NCI-H2029 treated with DMSO at 0.1 percent for 48 hours (cell line): ENCODE results near the gene OR8H3.
"Not testable (repeated sequence)": the region's sequence is repeated elsewhere in the genome, so short reads cannot be mapped to it uniquely, and the experiment has no call there.

ENCODE experiments used
- DNase-seq: peaks from one replicate; lab custom pipeline; 2025; lab: John Stamatoyannopoulos, UW

Gene OR8H3, protein sequence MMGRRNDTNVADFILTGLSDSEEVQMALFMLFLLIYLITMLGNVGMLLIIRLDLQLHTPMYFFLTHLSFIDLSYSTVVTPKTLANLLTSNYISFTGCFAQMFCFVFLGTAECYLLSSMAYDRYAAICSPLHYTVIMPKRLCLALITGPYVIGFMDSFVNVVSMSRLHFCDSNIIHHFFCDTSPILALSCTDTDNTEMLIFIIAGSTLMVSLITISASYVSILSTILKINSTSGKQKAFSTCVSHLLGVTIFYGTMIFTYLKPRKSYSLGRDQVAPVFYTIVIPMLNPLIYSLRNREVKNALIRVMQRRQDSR

DNA sequence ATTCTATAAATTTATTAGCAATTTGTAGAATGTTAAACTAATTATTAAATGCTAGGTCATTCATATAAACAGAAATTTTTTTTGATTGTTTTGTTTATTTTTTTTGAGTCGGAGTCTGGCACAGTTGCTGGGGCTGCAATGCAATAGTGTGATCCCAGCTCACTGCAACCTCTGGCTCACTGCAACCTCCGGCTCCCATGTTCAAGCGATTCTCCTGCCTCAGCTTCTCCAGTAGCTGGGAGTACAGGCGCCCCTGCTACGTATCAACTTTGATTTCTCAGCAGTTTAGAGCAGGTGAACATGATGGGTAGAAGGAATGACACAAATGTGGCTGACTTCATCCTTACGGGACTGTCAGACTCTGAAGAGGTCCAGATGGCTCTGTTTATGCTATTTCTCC, at the start of gene OR8H3:
Gene OR8H3, plus strand, starts transcription at position 301 of the 400 bp plus-strand sequence. Its CDS starts 0 bp downstream, at position 301.
- DNase-seq: no peak

DNA sequence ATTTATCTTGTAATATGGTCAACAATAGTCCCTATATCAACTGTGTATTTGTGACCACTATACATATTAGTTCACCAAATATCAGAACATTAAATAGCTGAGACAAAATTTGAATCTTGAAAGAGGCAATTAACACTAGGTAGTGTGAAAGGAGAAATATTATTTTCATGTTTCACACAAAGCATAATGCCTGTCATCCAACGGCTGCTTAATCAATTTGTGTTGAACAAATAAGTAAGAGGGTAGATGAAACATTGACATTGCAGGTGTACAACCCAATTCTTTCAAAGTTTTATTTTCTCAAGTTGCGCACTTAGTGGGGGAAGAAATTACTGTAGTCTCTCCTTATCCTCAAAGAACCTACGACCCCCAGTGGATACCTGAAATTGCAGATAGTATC, 32.5 kb upstream of the OR8H3 start:
- no peak for DNase-seq

DNA sequence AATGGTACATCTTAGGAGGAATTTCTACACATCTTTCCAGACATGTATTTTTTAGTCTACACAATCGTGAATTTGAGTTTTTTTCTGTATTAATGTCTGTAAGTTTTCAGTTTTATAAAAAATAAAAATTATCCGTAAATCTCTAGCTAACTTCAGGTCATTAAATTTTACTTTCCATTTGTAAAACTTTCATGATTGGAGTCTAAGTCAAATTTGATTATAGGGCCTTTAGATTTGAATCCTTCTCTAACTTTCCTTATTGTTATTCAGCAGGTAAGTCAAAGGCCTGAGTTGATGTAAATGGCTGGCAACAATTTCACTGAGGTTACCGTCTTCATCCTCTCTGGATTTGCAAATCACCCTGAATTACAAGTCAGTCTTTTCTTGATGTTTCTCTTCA, 29.2 kb upstream of the OR8H3 start, which contains the start of gene OR8I2:
Gene OR8I2, plus strand, starts transcription at position 301 of the 400 bp plus-strand sequence. Its CDS starts 0 bp downstream, at position 301.
- DNase-seq: no peak

DNA sequence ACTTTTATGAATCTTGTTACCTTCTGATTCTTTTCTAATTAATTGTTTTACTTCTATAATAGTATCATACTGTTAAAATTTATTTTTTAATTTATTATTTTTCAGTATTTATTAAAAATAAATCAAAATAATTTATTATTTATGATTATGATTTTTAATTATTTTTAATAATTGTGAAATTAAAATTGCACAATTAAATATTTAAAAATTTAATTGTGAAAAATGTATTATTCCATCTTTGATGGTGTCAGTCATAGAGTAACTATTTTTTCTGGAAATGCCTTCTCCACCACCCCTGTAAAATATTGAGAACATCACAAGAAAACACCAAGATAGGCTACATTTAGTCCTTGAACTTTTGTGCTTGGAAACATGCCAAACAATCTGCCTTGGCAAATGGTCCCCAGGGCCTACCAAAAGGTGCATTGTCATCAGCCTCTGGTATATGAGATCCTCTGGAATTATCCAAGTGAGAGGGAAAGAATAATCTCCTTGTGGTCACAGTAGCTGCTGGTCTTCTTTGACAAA, 18.9 kb upstream of the OR8H3 start, which contains the start of gene OR8H2:
Gene OR8H2, plus strand, starts transcription at position 478 of the 528 bp plus-strand sequence. CDS start 1,356 bp downstream, outside the sequence.
- DNase-seq: no peak

DNA sequence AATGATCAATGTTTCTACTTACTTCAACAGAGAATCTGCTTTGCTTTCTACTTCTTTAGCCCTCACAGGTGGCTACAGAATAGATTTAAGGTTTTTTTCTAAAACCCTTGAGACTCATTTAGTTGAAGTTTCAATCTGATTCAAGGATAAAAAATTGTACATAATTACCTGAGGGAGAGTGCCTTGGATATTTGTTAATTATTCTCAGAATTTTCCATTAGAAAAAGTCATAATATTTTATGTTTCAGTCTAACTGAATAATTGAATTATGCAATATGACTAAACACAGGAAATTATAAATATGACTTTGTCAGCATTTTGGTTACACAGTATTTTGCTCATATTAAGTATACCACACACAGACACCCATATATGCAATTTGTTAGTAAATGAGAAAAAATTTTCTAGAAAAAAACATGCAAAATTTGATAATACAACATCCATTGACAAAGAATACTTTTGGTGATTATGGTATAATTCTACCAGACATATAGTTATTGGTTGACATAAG, 18.0 kb downstream of the OR8H3 start, which contains the start of gene OR8J3:
Gene OR8J3, minus strand, starts transcription at position 51 of the 511 bp plus-strand sequence. CDS start 2,483 bp downstream, outside the sequence.
- DNase-seq: no peak

DNA sequence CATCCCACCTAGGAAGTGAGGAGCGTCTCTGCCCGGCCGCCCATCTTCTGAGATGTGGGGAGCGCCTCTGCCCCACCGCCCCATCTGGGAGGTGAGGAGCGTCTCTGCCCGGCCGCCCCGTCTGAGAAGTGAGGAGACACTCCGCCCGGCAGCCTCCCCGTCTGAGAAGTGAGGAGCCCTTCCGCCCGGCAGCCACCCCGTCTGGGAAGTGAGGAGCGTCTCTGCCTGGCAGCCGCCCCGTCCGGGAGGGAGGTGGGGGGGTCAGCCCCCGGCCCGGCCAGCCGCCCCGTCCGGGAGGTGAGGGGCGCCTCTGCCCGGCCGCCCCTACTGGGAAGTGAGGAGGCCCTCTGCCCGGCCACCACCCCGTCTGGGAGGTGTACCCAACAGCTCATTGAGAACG, 21.5 kb downstream of the OR8H3 start:
- not testable (repeated sequence) for DNase-seq

DNA sequence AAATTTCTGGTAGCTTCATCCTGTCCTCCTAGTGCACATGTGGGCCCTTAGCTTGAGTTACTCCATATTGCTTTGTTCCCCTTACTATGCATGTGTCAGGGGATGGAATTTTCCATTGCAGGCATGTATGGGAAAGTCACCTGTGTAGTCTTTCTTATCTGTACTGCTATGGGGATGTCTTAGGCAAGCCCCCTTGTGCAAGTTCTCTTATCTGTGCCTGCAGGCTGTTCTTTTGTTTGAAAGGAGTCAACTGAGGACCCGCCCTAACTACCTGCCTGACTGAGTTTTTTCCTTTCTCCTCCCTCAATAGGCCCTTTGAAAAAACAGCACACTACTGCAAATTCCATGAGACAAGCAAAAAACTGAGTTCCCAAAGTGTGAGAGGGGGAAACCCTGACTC, 29.2 kb downstream of the OR8H3 start:
- no peak for DNase-seq

DNA sequence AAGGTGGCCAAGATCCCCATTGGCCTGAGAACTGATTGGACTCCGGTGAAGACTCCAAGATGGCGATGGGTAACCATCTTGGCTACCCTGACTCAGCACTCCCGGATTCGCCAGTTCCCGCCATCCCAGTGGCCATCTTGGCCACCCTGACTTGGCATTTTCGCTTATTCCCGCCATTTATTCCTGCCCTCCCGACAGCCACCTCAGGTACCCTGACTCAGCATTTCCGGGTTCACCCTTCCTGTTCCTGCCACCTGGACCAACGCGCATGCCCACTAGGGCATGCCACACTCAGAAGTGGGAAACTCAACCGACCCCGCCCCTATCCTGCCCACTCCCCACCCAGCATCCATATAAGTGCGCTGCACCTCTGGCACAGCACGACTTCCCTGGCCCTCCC, 30.2 kb downstream of the OR8H3 start:
- no peak for DNase-seq

DNA sequence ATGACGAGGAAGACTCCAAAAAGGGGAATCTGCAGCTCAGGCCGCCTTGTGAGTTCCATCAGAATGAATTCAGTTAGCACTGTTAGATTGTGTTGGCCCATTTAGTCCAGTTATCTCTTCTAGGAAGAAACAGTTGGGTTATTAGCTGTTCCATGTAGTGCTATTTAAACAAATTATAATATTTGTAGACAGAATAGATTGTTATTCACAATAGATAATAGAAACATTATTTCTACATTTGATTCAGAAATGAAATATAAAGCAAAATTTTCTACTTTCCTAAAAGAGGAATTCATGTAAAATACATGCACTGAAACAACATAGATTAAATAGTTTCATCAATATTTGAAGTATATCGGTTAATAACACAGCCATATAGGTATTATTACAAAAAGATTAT, 38.0 kb downstream of the OR8H3 start, which contains the start of gene OR8K5:
Gene OR8K5, minus strand, starts transcription at position 101 of the 400 bp plus-strand sequence. Its CDS starts 0 bp downstream, at position 101.
- DNase-seq: no peak

DNA sequence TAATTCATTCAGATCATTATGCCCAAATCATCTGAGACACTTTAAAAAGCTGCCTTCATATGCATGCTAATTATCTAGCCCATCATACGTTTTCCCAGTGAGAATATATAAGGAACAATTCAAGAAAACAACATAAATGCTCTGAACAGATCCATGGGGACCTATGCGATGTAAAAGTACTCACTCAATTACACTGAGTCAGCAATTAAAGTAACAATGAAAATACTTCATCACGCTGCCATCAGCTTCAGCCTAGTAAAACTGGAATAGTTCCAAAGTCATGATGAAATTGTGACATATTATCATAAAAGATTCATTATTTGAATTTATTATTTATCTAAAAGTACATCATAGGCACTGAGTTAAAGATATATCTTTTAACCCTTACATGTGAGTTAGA, 41.6 kb downstream of the OR8H3 start:
- DNase-seq: no peak

DNA sequence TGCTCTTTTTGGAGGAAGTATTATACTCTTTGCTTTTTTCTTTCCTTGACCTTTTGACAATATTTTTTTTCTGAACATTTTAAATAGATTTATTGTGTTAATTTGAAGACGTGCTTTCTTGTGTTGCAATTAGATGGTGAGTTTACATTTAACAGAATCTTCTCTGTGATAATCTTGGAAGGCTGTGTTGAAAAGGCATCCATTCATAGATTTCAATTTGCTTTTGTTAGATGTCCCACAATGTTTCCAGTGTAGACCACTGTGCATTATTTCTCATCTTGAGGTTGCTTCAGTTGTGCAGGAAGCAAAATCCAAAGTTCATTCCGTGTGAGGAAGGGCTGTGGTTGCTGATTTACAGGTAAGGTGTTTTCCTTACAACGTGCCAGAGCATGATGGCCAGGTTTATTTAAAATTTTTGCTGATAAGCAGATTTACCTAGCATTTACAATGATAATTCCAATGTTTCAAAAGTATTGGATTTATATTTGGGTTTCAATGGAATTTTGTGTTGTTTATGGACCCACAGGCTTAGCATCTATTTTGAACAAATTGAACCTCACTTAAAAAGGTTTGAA, 50.2 kb downstream of the OR8H3 start:
- DNase-seq: no peak
